ENCODE results near the gene CTR9.
A peak's percentile ranks its signal among the peaks of the same experiment; 100 is the strongest.

The CTR9 gene

DNA sequence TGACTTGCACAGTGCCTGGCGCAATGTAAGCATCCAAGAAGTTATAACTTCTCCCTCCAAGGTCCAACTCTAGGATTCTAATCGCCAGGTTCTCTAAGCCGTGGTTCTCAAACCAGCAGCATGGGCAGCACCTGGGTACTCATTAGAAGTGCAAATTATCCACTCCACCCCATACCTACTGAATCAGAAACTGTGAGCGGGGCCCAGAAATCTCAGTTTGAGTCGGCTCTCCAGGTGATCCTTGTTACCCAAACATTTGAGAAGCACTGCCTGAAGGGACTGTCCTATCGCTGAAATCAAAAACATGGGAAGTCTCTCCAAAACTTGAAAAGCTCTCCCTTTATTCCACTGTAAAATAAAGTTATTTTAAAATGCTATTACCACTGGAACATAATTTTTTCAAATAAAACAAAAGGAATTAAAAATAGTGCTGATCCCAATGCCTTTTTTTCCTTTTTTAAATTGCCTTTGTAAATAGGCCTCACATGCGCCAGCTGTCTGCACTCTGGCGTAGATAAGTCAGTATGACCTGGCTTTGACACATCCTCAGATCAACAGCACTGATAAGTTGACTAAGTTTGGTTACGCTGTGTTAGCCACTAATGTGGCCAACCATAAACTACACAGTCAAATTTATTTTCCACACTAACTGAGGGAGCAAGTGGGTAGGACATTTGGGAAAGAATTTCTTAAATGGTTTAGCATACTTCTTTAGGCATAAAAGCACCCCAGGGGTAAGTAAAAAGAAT lies 8.4 kb upstream of the CTR9 start:
- no peak for DNase-seq (ENCODE audit: low spot score)

DNA sequence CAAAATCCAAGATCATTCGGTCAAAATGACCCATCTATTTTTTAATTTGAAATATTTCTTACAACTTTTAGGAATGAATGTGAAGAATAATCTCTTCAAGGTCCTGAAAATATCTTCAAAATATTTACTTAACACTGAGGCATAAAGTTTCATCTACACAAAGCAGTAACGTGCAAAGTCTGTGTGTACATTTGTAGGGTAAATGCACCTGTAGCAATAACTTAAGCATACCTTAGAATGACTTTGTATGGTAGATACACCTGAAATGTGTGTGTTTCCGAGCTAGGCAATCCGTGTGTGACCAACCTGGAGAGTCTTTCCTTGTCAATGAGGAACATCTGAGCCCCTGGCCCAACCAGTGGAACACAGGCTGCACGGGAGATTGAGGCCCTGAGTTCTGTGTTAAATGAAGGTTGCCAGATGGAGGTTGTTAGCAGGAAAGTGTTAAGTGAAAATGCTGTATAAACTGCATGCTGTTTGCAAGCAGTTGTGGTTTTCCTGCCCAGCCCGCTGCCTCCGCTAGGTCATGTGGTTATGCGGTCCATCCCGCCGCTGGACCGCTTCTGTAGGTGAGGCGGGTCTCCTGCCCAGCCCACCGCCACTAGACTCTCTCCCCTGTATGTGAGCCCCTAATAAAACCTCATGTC lies 7.6 kb upstream of the CTR9 start:
- no peak for DNase-seq (ENCODE audit: low spot score)

- DNase-seq (ENCODE audit: low spot score): no peak
Measured at GRCh38 chr11:10744206-10744605, 6.8 kb upstream of the CTR9 start.

DNA sequence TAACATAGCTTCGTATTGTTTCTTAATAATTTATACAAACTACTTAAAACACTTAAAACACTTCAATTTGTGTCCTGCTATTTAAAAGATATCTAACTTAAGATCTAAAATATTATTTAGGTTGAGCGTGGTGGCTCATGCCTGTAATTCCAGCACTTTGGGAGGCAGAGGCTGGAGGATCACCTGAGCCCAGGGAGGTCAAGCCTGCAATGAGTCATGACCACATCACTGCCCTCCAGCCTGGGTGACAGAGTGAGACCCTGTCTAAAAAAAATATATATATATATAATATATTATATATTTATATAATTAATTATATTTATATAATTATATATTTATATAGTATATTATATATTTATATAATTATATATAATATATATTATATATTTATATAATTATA lies 4.2 kb upstream of the CTR9 start:
- no peak for DNase-seq (ENCODE audit: low spot score)

- no peak for DNase-seq (ENCODE audit: low spot score)
Measured at GRCh38 chr11:10747733-10748132, 3.3 kb upstream of the CTR9 start.

DNA sequence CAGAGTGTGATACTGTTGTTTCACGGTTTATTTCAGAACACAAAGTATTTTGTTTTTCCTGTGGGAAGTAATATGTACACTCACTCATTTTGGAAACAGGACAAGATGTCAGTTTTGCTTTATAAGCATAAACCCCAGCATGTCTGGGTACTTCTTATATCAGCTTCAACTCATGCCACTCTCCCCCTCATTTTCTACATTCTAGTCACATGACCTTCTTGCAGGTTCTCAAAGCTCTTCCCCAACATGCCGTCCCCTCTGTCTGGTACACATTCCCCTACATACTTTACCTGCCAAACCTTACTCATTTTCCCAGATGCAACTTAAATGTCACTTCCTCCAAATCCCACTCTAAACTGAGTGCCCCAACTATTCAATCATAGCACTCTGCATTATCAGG lies 1.6 kb upstream of the CTR9 start:
- no peak for DNase-seq (ENCODE audit: low spot score)

DNA sequence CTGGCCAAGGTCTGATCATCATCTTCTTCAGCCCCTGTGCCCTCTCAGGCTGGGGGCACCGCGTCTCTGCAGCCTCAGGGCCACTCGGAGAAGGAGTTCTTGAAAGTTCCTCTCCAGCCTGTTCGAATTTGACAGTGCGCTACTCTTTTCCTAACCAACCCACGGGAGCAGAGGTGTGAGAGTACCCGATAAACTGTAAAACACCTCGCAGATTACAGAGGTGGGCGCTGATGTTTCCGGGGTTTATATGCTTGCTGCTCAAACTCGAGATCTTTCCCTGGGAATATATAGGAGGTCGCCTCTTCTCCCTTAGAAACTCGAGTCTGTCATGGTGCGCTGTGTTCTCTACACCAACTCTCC lies 515 bp downstream of the CTR9 start:
- peak; percentile 22 for DNase-seq (ENCODE audit: low spot score)

DNA sequence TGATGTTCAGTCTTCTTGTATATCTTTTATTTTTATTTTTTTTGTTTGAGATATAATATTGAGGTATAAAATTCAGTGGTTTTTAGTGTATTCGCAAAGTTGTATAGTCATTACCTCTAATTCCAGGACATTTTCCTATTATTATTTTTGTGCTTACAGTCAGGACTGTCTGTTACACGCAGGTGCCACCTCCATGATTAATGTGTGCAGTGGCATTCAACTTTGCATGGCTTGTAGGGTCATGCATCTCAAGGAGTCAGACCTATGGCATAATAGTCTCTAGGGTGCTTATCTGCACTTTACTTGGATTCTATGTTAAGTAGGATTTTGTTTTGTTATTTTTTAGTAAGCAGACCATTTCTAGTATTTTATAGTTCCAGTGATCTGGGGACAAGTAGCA lies 1.0 kb downstream of the CTR9 start:
- DNase-seq (ENCODE audit: low spot score): no peak

DNA sequence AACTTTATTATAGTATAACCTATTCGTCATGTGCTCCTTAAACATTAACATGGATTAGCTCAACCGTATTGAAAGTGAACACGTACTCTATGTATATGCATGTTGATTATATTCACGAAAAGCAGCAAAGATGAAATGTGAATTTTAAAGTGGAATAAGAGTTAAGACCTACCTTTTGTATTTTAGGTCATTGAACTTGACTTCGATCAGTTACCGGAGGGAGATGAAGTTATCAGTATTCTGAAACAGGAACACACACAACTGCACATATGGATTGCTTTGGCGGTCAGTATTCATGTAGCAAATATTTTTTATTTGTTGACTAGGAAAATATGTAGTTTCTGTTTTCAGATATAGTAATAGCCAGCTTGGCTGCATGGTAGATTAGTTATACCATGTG lies 1.4 kb downstream of the CTR9 start:
- DNase-seq (ENCODE audit: low spot score): no peak

DNA sequence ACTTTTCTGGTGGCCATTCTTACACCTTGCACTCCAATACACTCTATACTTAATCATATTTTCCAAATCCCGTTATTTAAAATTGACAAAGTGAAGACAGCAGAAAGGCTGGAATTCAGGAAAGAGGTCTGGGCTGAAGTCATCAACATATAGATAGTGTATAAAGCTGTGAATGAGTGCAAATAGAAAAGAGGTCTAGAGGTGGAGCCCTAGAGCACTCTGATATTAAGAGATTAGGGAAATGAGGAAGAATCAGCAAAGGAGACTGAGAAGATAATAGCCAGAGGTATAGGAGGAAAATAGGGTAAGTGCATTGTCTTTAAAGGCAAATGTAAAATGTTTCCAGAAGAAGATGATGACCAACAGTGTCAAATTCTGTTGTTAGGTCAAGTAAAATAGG lies 7.9 kb downstream of the CTR9 start:
- peak; percentile 12 for DNase-seq (ENCODE audit: low spot score)

DNA sequence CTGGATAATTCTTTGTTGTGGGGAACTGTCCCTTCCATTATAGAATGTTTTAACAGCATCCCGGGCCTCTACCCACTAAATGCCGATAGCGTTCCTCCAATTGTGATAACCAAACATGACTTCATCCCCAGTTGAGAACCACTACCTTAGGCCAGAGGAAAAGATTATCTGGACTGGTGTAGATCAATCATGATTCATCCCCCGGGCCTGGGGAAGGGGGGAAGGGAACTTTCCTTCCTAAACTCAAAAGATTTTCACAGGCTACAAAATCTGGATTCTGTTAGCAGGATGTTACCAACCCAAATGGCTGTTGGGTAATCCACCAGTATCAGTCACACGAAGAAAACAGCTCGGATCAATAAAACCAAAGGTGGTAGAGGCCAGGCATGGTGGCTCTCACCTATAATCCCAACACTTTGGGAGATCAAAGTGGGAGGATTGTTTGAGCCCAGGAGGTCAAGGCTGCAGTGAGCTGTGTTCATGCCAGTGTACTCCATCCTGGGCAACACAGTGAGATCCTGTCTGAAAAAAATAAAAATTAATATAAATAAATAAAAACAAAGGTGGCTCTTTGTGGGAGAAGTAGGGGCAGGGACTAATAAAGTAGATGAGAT lies 10.1 kb downstream of the CTR9 start:
- DNase-seq (ENCODE audit: low spot score): no peak

DNA sequence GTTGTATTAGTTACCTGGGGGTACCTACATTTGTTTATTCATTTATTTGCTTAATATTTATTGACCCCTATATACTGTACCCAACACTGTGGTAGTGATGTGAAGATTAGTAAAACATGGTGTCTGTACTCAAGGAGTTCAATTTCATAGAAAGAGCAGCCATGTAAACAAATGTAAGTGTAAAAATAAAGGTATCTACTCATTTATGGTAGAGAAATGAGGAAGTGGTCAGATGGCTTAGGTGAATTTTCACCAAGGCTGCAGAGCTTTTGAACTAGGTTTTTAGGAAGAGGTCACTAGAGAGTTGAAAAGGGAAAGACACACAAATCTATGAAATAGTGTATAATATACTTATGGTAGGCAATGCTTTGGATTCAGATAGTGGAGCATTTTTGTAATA lies 11.1 kb downstream of the CTR9 start:
- no peak for DNase-seq (ENCODE audit: low spot score)

DNA sequence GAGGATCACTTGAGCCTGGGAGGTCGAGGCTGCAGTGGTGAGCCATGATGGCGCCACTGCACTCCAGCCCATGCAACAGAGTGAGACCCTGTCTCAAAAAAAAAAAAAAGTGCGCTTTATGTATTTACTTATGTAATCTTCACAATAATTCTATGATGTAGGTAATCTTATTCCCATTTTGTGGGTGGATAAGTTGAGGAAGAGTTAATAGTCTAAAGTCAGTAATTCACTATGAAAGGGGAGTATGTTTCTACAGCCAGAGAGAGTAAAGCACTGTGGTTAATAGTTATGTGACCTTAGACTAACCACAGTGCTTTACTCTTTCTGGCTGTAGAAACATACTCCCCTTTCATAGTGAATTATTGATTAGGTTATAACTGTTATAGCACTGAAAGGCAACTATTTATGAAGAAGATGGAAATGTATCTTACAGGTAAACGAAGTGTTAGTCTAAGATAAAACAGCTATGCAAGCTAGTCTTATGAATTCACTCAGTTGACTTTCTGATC lies 11.9 kb downstream of the CTR9 start:
- DNase-seq (ENCODE audit: low spot score): no peak

DNA sequence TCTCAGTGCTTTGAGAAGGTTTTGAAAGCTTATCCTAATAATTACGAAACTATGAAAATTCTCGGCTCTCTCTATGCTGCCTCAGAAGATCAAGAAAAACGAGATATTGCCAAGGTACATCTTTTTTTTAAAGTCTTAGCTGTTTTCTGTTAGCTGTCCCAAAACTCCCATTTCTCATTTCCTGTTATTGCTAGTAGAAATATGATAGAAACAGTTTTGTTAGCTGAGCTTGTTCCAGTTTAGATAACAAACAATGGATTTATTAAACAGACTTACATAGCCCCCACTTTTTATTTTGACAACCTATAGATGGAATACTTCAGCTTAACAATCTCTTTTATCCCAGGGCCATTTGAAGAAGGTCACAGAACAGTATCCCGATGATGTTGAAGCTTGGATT lies 12.7 kb downstream of the CTR9 start:
- DNase-seq (ENCODE audit: low spot score): no peak

DNA sequence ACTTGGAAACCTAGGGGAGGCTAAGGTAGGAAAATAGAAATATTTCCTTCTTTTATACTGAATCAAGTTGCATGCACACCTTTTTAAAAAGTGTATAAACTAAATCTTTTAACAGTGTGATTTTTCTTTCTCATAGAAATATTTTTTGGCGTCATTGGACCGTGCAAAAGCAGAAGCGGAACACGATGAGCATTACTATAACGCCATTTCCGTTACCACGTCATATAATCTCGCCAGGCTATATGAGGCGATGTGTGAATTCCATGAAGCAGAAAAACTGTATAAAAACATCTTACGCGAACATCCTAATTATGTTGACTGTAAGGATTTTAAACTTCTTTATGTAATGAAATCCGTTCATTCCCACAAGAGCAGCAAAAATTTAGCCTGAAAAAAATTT lies 13.4 kb downstream of the CTR9 start:
- DNase-seq (ENCODE audit: low spot score): no peak

DNA sequence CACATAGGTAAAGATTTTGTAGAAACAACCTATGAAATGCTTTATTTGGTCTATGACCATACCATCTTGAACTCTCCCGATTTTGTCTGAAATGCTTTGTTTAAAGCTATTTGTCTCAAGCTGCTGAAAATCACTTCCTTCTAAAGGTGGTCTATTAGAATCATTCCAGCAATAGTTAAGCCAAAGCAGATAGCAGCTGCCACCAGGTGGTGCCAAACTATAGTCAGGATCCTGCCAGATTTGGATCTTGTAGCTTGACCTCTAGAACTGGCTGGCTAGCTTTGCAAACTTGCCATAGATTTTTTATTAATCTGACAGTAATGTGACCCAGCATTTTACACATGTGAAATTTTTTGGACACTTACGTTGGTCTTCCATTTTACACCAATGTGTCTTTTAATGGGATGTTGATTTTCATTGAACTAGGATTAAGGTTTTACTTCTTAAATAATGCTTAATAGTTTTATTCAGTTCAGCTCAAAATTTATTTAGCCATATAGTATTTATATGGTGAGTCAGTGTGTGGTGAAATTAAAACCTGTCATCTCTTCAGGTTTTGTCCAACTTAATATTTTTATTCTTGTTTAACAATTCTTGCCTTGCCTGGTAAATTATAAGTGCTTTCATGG lies 19.7 kb downstream of the CTR9 start:
- DNase-seq (ENCODE audit: low spot score): peak; percentile 45

- DNase-seq (ENCODE audit: low spot score): no peak
Measured at GRCh38 chr11:10771457-10771856, 20.4 kb downstream of the CTR9 start.

- DNase-seq (ENCODE audit: low spot score): no peak
Measured at GRCh38 chr11:10774811-10775210, 23.8 kb downstream of the CTR9 start.

DNA sequence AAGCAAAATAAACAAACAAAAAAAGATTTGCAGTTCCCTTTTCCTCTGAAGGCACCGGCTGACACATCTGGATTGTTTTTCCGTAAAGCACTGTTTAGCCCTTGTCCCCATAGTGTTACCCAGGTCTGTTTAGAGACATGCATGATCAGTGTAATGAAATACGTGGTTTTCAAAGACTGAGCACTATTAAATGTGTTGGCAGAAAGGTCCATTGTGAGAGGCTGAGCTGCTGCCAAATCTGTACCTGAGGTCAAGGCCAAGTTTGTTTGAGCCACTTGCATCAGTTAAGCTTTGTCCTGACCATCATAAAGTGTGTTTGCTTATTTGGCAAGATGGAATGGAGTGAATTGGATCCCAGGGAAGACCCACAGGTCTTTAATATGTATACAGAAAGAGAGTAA lies 26.3 kb downstream of the CTR9 start:
- no peak for DNase-seq (ENCODE audit: low spot score)

DNA sequence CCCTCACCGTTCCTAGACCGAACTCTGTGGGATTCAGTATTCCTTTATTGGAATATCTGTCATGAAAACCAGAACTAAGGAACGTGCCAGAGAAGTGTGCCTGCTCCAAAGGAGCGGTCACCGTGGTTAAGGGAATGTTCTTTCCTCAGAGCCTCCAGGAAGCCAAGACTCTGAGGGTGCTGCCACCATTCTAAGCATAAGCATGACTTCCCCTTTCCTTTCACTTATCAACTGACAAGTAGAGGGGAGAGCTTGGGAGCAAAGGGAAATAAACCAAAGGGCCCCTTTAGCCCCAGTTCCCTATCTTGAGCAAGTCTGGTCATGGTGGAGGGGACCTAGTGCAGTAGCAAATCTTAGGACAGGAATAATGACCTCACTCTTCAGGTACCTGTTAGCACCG lies 26.8 kb downstream of the CTR9 start:
- no peak for DNase-seq (ENCODE audit: low spot score)

GRCh38 chr11:10778217-10778970 lies 27.3 kb downstream of the CTR9 start:
- no peak for DNase-seq (ENCODE audit: low spot score)

GRCh38 chr11:10779086-10779485 lies 28.0 kb downstream of the CTR9 start:
- no peak for DNase-seq (ENCODE audit: low spot score)
